Uterus (tissue), 4 donors: ENCODE data around the gene IRF7. TPM values are rescaled to one million over a fixed set of nuclear protein-coding genes. Genes with fewer than 3 reads are reported as not detected.

ENCODE experiments used
- DNase-seq, 2 donors: peaks; one replicate each; pipeline ENCODE4 v3.0.0-alpha.2; 2019 to 2020
- H3K27ac ChIP-seq, 2 donors: fragments of 200-600 bp; sonication (generic); 1 replicate in 1 of 2; 2 replicates in 1 of 2; pipeline ENCODE4 v1.5.1; 2016 to 2018
- H3K27me3 ChIP-seq, 2 donors: fragments of 200-600 bp; sonication (generic); one replicate each; pipeline ENCODE4 v1.5.1; 2018 to 2019; ENCODE audit warnings: control low read depth in 1 of 2
- H3K36me3 ChIP-seq, 2 donors: fragments of 200-600 bp; sonication (generic); one replicate each; pipeline ENCODE4 v1.5.1; 2019; ENCODE audit warnings: control low read depth in 1 of 2
- H3K4me1 ChIP-seq, 2 donors: fragments of 200-600 bp; sonication (generic); one replicate each; pipeline ENCODE4 v1.5.1; 2018 to 2019; ENCODE audit warnings: control low read depth in 1 of 2
- H3K4me3 ChIP-seq, 2 donors: fragments of 200-600 bp; sonication (generic); 1 replicate in 1 of 2; 2 replicates in 1 of 2; pipeline ENCODE4 v1.5.1; 2018 to 2019; ENCODE audit warnings: mild to moderate bottlenecking in 1 of 2
- H3K9me3 ChIP-seq, 2 donors: fragments of 200-600 bp; sonication (generic); one replicate each; pipeline ENCODE4 v1.5.1; 2019; ENCODE audit warnings: control low read depth in 1 of 2
- POLR2A ChIP-seq, 2 donors: fragments of 450-650 bp; IDR thresholded peaks; one replicate each; pipeline ENCODE4 v1.6.1; 2016; ENCODE audit warnings: antibody characterized with exemption in 2 of 2, mild to moderate bottlenecking in 1 of 2, moderate library complexity in 1 of 2
- intact Hi-C: fragments of 100-400 bp; cut with DNase I; formaldehyde crosslinking; loops from one replicate; pipeline ENCODE4 v1.15.1; 2023; ENCODE audit warnings: low total_unique reads
- total RNA-seq, 4 donors: library from RNA; depleted of rRNA in 3 of 4; stranded (reverse); fragments of >200 nt in 3 of 4; gene quantifications; one replicate each; pipeline versions ENCODE4 v1.1.0 to v1.2.4, GENCODE V29; 2014 to 2023
- TF ChIP-seq, protein P1 (sequence below), 4 experiments: fragments of 200-600 bp in 2 of 4; fragments of 450-650 bp in 2 of 4; sonication (generic) in 2 of 4; IDR thresholded peaks; one replicate each; pipeline ENCODE4 v1.5.1; 2016 to 2019; ENCODE audit warnings: antibody characterized with exemption in 4 of 4, mild to moderate bottlenecking in 2 of 4, moderate library complexity in 1 of 4
- donor health status: DM: yes; HTN: yes; CAD: no.

Gene IRF7
- total RNA-seq, 4 donors from 2014 or later: 9.1 to 33.6 (median 13.1) TPM

DNA sequence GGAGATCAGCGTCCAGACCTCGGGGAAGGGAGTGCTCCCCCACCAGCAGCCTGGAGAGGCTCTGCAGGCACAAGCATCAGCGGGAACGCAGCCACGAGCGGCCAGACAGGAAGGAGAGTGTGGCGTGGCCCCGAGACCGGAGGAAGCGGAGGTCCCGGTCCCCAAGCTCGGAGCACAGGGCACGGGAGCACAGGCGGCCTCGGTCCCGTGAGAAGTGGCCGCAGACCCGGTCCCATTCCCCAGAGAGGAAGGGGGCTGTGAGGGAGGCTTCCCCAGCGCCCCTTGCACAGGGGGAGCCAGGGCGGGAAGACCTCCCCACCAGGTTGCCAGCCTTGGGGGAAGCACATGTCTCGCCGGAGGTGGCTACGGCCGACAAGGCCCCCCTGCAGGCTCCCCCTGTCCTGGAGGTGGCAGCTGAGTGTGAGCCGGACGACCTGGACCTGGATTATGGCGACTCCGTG, 6.9 kb downstream of the IRF7 start:
- Histone ChIP-seq H3K4me3 (no peak overlapping the region), H3K4me1 (peaks cover 0 to 4% of the 10 kb centered on the region in 2 donors), H3K9me3 (no peaks in the 10 kb centered on the region), H3K27me3 (no peaks in the 10 kb centered on the region), H3K27ac (no peak overlapping the region), H3K36me3 (no peaks in the 10 kb centered on the region)
- no peak for DNase-seq
- intact Hi-C loops: no loop called here
- no peak for TF ChIP-seq POLR2A (IDR thresholded peaks at IDR 0.05)
- TF ChIP-seq, protein P1, sequence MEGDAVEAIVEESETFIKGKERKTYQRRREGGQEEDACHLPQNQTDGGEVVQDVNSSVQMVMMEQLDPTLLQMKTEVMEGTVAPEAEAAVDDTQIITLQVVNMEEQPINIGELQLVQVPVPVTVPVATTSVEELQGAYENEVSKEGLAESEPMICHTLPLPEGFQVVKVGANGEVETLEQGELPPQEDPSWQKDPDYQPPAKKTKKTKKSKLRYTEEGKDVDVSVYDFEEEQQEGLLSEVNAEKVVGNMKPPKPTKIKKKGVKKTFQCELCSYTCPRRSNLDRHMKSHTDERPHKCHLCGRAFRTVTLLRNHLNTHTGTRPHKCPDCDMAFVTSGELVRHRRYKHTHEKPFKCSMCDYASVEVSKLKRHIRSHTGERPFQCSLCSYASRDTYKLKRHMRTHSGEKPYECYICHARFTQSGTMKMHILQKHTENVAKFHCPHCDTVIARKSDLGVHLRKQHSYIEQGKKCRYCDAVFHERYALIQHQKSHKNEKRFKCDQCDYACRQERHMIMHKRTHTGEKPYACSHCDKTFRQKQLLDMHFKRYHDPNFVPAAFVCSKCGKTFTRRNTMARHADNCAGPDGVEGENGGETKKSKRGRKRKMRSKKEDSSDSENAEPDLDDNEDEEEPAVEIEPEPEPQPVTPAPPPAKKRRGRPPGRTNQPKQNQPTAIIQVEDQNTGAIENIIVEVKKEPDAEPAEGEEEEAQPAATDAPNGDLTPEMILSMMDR (IDR thresholded peaks at IDR 0.05): no peak

DNA sequence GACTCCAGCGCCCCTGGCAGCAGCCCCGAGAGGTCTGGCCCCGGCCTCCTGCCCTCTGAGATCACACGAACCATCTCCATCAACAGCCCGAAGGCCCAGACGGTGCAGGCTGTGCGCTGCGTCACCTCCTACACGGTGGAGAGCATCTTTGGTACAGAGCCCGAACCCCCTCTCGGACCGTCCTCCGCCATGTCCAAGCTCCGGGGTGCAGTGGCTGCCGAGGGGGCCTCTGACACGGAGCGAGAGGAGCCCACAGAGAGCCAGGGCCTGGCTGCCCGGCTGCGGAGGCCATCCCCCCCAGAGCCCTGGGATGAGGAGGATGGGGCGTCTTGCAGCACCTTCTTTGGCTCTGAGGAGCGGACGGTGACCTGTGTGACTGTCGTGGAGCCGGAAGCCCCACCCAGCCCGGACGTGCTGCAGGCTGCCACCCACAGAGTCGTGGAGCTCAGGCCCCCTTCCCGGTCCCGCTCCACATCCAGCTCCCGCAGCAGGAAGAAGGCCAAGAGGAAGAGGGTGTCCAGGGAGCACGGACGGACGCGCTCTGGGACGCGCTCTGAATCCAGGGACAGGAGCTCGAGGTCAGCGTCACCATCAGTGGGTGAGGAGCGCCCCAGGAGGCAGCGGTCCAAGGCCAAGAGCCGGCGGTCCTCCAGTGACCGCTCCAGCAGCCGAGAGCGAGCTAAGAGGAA, 7.6 kb downstream of the IRF7 start:
- no peaks in the 10 kb centered on the region for H3K36me3 ChIP-seq
- H3K27me3 ChIP-seq: no peaks in the 10 kb centered on the region
- intact Hi-C loops: no loop called here
- H3K4me3 ChIP-seq: no peak overlapping the region
- H3K27ac ChIP-seq: no peak overlapping the region
- peaks cover 0 to 4% of the 10 kb centered on the region in 2 donors for H3K4me1 ChIP-seq
- no peak for TF ChIP-seq POLR2A (IDR thresholded peaks at IDR 0.05)
- TF ChIP-seq, protein P1 (IDR thresholded peaks at IDR 0.05): no peak
- DNase-seq: no peak
- H3K9me3 ChIP-seq: no peaks in the 10 kb centered on the region

DNA sequence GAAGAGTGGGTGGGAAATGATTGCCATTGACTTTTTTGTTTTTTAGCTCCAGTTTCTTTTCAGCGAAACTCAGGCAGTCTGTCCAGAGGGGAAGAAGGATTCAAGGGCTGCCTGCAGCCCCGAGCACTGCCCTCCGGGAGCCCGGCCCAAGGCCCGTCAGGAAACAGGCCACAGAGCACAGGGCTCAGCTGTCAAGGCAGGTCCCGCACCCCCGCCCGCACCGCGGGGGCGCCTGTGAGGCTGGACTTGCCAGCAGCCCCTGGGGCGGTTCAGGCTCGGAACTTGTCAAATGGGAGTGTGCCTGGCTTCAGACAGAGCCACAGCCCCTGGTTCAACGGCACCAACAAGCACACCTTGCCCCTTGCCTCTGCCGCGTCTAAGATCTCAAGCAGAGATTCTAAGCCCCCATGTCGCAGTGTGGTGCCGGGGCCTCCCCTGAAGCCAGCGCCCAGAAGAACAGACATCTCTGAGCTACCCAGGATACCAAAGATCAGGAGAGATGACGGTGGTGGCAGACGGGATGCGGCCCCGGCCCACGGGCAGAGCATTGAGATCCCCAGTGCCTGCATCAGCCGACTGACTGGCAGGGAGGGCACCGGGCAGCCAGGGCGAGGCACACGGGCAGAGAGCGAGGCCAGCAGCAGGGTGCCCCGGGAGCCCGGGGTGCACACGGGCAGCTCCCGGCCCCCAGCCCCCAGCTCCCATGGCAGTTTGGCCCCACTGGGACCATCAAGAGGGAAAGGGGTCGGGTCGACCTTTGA, 8.6 kb downstream of the IRF7 start:
- Histone ChIP-seq H3K9me3 (no peaks in the 10 kb centered on the region), H3K4me3 (no peak overlapping the region), H3K27ac (peak overlapping the region; percentile 66 to 85), H3K36me3 (no peaks in the 10 kb centered on the region), H3K27me3 (no peaks in the 10 kb centered on the region), H3K4me1 (peaks cover 0 to 4% of the 10 kb centered on the region in 2 donors)
- TF ChIP-seq POLR2A (IDR thresholded peaks at IDR 0.05): no peak
- TF ChIP-seq, protein P1 (IDR thresholded peaks at IDR 0.05): no peak
- intact Hi-C loops: no loop called here
- DNase-seq: no peak

DNA sequence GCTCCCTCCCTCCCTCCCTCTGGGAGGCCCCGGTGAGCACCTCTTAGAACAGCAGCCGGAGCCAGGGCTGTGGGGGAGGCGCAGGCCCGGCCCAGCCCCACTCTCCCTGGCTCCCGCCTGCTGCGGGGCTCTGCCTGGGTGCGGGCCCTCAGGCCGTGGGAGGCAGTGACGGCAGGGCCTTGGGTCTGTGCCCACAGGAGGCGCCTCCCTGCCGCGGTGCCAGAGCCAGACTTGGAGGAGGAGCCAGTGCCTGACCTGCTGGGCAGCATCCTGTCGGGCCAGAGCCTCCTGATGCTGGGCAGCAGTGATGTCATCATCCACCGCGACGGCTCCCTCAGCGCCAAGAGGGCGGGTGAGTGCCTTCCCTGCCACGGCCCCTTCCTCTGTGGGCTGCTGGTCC, 9.5 kb downstream of the IRF7 start:
- H3K4me1 ChIP-seq: peaks cover 0 to 4% of the 10 kb centered on the region in 2 donors
- H3K27me3 ChIP-seq: no peaks in the 10 kb centered on the region
- no peaks in the 10 kb centered on the region for H3K36me3 ChIP-seq
- peak; percentile 91 for DNase-seq
- H3K4me3 ChIP-seq: no peak overlapping the region
- TF ChIP-seq POLR2A (IDR thresholded peaks at IDR 0.05): no peak
- TF ChIP-seq, protein P1 (IDR thresholded peaks at IDR 0.05): no peak
- intact Hi-C loops: no loop called here
- H3K9me3 ChIP-seq: no peaks in the 10 kb centered on the region
- H3K27ac ChIP-seq: peak overlapping the region; percentile 66 to 85
